Psoas muscle (tissue), 8 donors: ENCODE results near the gene CTNND2. TPM values are rescaled to one million over a fixed set of nuclear protein-coding genes. Genes with fewer than 3 reads are reported as not detected.

Source experiments
- ATAC-seq, 4 donors: fragments of 200-7000 bp; cut with Tn5 transposase; one replicate each; pipeline ENCODE4 v1.9.1; 2020; ENCODE audit warnings: moderate library complexity in 3 of 4, mild to moderate bottlenecking in 2 of 4
- DNase-seq, 2 donors: peaks; one replicate each; pipeline ENCODE4 v3.0.0-alpha.2; 2020
- H3K27ac ChIP-seq: fragments of 200-600 bp; one replicate; pipeline ENCODE4 v1.8.0; 2022
- H3K27me3 ChIP-seq, 3 donors: fragments of 200-600 bp in 1 of 3; one replicate each; pipeline versions ENCODE4 v1.6.1 to v1.8.0; 2013 to 2022; ENCODE audit warnings: low read length in 2 of 3, mild to moderate bottlenecking in 2 of 3, moderate library complexity in 1 of 3; ENCODE audit not compliant: insufficient read depth in 3 of 3
- H3K36me3 ChIP-seq, 2 donors: fragments of 200-600 bp in 1 of 2; one replicate each; pipeline versions ENCODE4 v1.6.1 to v1.8.0; 2013 to 2022; ENCODE audit warnings: low read depth in 1 of 2, mild to moderate bottlenecking in 1 of 2, moderate library complexity in 1 of 2; ENCODE audit not compliant: insufficient read depth in 1 of 2
- H3K4me1 ChIP-seq: fragments of 200-600 bp; one replicate; pipeline ENCODE4 v1.8.0; 2022
- H3K4me3 ChIP-seq: fragments of 200-600 bp; one replicate; pipeline ENCODE4 v1.8.0; 2022; ENCODE audit warnings: mild to moderate bottlenecking
- H3K9me3 ChIP-seq: fragments of 200-600 bp; one replicate; pipeline ENCODE4 v1.8.0; 2022
- CTCF ChIP-seq: fragments of 200-600 bp; IDR thresholded peaks from one replicate; pipeline ENCODE4 v1.8.0; 2022; ENCODE audit warnings: antibody characterized with exemption
- WGBS, 3 donors: extraction: QIAGEN DNeasy Blood & Tissue Kit; methylation state at CpG; one replicate each; pipeline versions ENCODE4 v1.1.6 to v1.1.7; 2013; 5-methylcytosine and 5-hydroxymethylcytosine counted together
- intact Hi-C, 2 donors: fragments of 100-400 bp; cut with DNase I; formaldehyde crosslinking; loops; one replicate each; pipeline versions ENCODE4 v1.11.0 to v1.14.2; 2022
- polyA plus RNA-seq, 3 donors: library from polyadenylated mRNA; stranded (reverse); fragments of 200-250 nt; gene quantifications; one replicate each; pipeline ENCODE4 v1.2.3, GENCODE V29; 2013
- total RNA-seq, 4 donors: library from RNA; stranded (reverse); fragmentation: NEBNext Ultra II Directional in 2 of 4; extraction: Animal tissue kit (Norgen Biotek cat#: 25700) in 2 of 4; gene quantifications; one replicate each; pipeline versions ENCODE4 v1.2.1 to v1.2.4, GENCODE V29; 2021 to 2023
- donor health status: healthy with polysubstance abuse.
- donor health status: DM: no; HTN: no; CAD: no; lungs with moderate emphysema.
- donor health status: Bipolar disorder and iron deficiency.
- donor health status: healthy.
- donor health status: DM: yes; HTN: yes; CAD: no.
- donor health status: DM: no; HTN: no; CAD: no.
- donor health status: DM: no; HTN: no; CAD: no.
- donor health status: DM: yes; HTN: yes; CAD: no.

CTNND2 gene
- total and polyA plus RNA-seq, 7 donors = 0.09 to 0.14 (median 0.13) TPM; not detected in 4

- Histone ChIP-seq H3K4me3 (no peak overlapping the region), H3K36me3 (no peaks in the 10 kb centered on the region), H3K9me3 (no peaks in the 10 kb centered on the region), H3K27me3 (no peaks in the 10 kb centered on the region), H3K27ac (no peak overlapping the region), H3K4me1 (no peaks in the 10 kb centered on the region)
- no peak for DNase-seq
- no peak for TF ChIP-seq CTCF
- ATAC-seq = no peak
- 61 to 66% (median 61%) methylated on average over 3 of the region's 3 CpGs for WGBS, 3 donors
- intact Hi-C loops = no loop called here
Measured at GRCh38 chr5:11642438-11642837, 261.8 kb downstream of the CTNND2 start.

DNA sequence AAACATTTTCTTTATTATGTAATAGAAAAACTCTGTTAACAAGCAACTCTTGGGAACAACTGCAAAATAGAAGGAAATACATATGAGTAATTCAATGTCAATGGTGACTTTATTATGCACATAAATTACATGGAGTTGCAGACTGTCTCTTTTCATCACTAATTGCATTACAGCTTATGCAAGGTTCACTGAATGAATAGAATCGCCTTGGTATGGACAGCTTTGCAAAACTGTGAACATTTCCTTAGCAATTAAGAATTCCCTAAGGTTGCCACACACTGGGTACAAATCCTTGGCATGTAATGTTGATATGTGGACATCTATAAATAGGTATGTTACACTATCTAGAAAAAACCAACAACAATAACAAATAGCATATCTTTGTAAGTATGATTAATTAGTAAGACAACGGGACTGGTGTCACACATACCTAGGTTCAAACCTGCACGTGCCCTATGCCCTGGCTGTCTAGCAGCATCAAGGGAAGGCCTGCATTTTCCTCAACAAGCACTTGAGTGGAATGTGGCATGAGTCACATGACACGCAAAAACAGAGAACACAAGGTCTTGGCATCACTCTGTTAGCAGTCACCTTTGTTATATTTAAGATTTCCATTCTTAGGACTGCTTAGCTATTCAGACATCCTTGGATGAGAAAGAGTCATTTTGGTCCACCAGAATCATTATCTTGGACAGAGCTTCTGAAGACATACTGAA is 263.9 kb downstream of the CTNND2 start:
- no peak for DNase-seq
- Histone ChIP-seq H3K27me3 (no peaks in the 10 kb centered on the region), H3K27ac (no peak overlapping the region), H3K4me1 (no peaks in the 10 kb centered on the region), H3K4me3 (no peak overlapping the region), H3K9me3 (no peaks in the 10 kb centered on the region), H3K36me3 (no peaks in the 10 kb centered on the region)
- WGBS, 3 donors = 68 to 73% (median 69%) methylated on average over 4 of the region's 4 CpGs
- no peak for ATAC-seq
- no peak for TF ChIP-seq CTCF
- intact Hi-C loops = no loop called here

GRCh38 chr5:11622785-11623184 is 281.5 kb downstream of the CTNND2 start:
- H3K36me3 ChIP-seq = no peaks in the 10 kb centered on the region
- WGBS, 3 donors = 72 to 79% (median 76%) methylated on average over 4 of the region's 4 CpGs
- ATAC-seq (no peak), DNase-seq (no peak)
- no peaks in the 10 kb centered on the region for H3K27me3 ChIP-seq
- no peak overlapping the region for H3K4me3 ChIP-seq
- H3K9me3 ChIP-seq = no peaks in the 10 kb centered on the region
- no peaks in the 10 kb centered on the region for H3K4me1 ChIP-seq
- TF ChIP-seq CTCF = no peak
- intact Hi-C loops = loop anchor here in 1 of 2 donors (10.0 kb wide), 1 partner anchor 348 kb away; no protein-coding TSS in a partner anchor
- no peak overlapping the region for H3K27ac ChIP-seq

GRCh38 chr5:11620172-11620571 is 284.1 kb downstream of the CTNND2 start:
- no peak for TF ChIP-seq CTCF
- Histone ChIP-seq H3K27ac (no peak overlapping the region), H3K36me3 (no peaks in the 10 kb centered on the region), H3K27me3 (no peaks in the 10 kb centered on the region), H3K9me3 (no peaks in the 10 kb centered on the region), H3K4me3 (no peak overlapping the region), H3K4me1 (no peaks in the 10 kb centered on the region)
- 78 to 92% (median 85%) methylated on average over 3 of the region's 3 CpGs for WGBS, 3 donors
- intact Hi-C loops = loop anchor here in 1 of 2 donors (10.0 kb wide), 1 partner anchor 345 kb away; no protein-coding TSS in a partner anchor
- DNase-seq = no peak
- no peak for ATAC-seq
